ENCODE measurements around the gene SRSF8. TPM values are rescaled to one million over a fixed set of nuclear protein-coding genes. Genes with fewer than 3 reads are reported as not detected.

SRSF8 gene
- total RNA-seq, 1 experiment from 2014 or later: 21.0 TPM

GRCh38 chr11:95067841-95068219 is 1.1 kb downstream of the SRSF8 start:
- no peak for DNase-seq (ENCODE audit: extremely low read depth, low read depth)

GRCh38 chr11:95068549-95068948 is 1.8 kb downstream of the SRSF8 start:
- peak; percentile 90 for DNase-seq (ENCODE audit: extremely low read depth, low read depth)

- DNase-seq (ENCODE audit: extremely low read depth, low read depth): no peak
Measured at GRCh38 chr11:95070471-95070870, 3.8 kb downstream of the SRSF8 start.

GRCh38 chr11:95072948-95073347 is 6.2 kb downstream of the SRSF8 start:
- no peak for DNase-seq (ENCODE audit: extremely low read depth, low read depth)

- DNase-seq (ENCODE audit: extremely low read depth, low read depth): no peak
Measured at GRCh38 chr11:95074792-95075563, 8.3 kb downstream of the SRSF8 start.

GRCh38 chr11:95076416-95076815 is 9.7 kb downstream of the SRSF8 start:
- DNase-seq (ENCODE audit: extremely low read depth, low read depth): no peak

GRCh38 chr11:95076981-95077380 is 10.3 kb downstream of the SRSF8 start:
- no peak for DNase-seq (ENCODE audit: extremely low read depth, low read depth)

GRCh38 chr11:95078526-95078925 is 11.8 kb downstream of the SRSF8 start:
- DNase-seq (ENCODE audit: extremely low read depth, low read depth): no peak

- no peak for DNase-seq (ENCODE audit: extremely low read depth, low read depth)
Measured at GRCh38 chr11:95081010-95081409, 14.3 kb downstream of the SRSF8 start.

- DNase-seq (ENCODE audit: extremely low read depth, low read depth): no peak
Measured at GRCh38 chr11:95081412-95081811, 14.7 kb downstream of the SRSF8 start.

- no peak for DNase-seq (ENCODE audit: extremely low read depth, low read depth)
Measured at GRCh38 chr11:95082576-95083001, 15.9 kb downstream of the SRSF8 start.

GRCh38 chr11:95084509-95084908 is 17.8 kb downstream of the SRSF8 start:
- DNase-seq (ENCODE audit: extremely low read depth, low read depth): no peak

- no peak for DNase-seq (ENCODE audit: extremely low read depth, low read depth)
Measured at GRCh38 chr11:95085117-95085816, 18.5 kb downstream of the SRSF8 start.

- DNase-seq (ENCODE audit: extremely low read depth, low read depth): no peak
Measured at GRCh38 chr11:95086151-95086550, 19.4 kb downstream of the SRSF8 start.

- no peak for DNase-seq (ENCODE audit: extremely low read depth, low read depth)
Measured at GRCh38 chr11:95086836-95087570, 20.3 kb downstream of the SRSF8 start.

GRCh38 chr11:95088946-95089619 is 22.4 kb downstream of the SRSF8 start:
- DNase-seq (ENCODE audit: extremely low read depth, low read depth): no peak

- DNase-seq (ENCODE audit: extremely low read depth, low read depth): peak; percentile 63
Measured at GRCh38 chr11:95089620-95090542, 23.2 kb downstream of the SRSF8 start, which contains the start of gene ENDOD1. Gene ENDOD1, plus strand, starts transcription at chr11:95089846. Its CDS starts 82 bp downstream, at chr11:95089928.

GRCh38 chr11:95091663-95092180 is 25.0 kb downstream of the SRSF8 start:
- no peak for DNase-seq (ENCODE audit: extremely low read depth, low read depth)

GRCh38 chr11:95092549-95093324 is 26.0 kb downstream of the SRSF8 start:
- no peak for DNase-seq (ENCODE audit: extremely low read depth, low read depth)
